LNCaP clone FGC (cell line): ENCODE measurements around the gene KPNA3.
"Not testable (repeated sequence)": the region's sequence is repeated elsewhere in the genome, so short reads cannot be mapped to it uniquely, and the experiment has no call there.

Experiments
- DNase-seq: peaks from one replicate; pipeline ENCODE4 v3.0.0-alpha.2; 2011; ENCODE audit warnings: low read depth
- H3K4me3 ChIP-seq: 2 replicates; pipeline ENCODE4 v1.5.1; 2011; ENCODE audit warnings: mild to moderate bottlenecking, low read depth, low read length, control low read depth
- CTCF ChIP-seq: IDR thresholded peaks from 2 replicates; pipeline ENCODE4 v1.5.1; 2012; ENCODE audit warnings: mild to moderate bottlenecking; ENCODE audit not compliant: control insufficient read depth, insufficient read depth; ENCODE audit errors: extremely low read depth

Gene KPNA3

GRCh38 chr13:49806126-49806536 is 13.6 kb upstream of the KPNA3 start:
- no peak for DNase-seq
- no peak for TF ChIP-seq CTCF
- H3K4me3 ChIP-seq, result no peak overlapping the region

DNA sequence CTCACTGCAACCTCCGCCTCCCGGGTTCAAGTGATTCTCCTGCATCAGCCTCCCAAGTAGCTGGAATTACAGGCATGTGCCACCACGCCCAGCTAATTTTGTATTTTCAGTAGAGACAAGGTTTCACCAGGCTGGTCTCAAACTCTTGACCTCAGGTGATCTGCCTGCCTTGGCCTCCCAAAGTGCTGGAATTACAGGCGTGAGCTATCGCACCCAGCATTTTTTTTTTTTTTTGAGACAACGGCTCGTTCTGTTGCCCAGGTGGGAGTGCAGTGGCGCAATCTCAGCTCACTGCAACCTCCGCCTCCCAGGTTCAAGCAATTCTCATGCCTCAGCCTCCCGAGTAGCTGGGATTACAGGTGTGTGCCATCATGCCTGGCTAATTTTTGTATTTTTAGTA is 10.6 kb upstream of the KPNA3 start:
- not testable (repeated sequence) for DNase-seq, H3K4me3 ChIP-seq

GRCh38 chr13:49802426-49802825 is 9.9 kb upstream of the KPNA3 start:
- DNase-seq, result no peak
- no peak for TF ChIP-seq CTCF
- H3K4me3 ChIP-seq, result no peak overlapping the region

DNA sequence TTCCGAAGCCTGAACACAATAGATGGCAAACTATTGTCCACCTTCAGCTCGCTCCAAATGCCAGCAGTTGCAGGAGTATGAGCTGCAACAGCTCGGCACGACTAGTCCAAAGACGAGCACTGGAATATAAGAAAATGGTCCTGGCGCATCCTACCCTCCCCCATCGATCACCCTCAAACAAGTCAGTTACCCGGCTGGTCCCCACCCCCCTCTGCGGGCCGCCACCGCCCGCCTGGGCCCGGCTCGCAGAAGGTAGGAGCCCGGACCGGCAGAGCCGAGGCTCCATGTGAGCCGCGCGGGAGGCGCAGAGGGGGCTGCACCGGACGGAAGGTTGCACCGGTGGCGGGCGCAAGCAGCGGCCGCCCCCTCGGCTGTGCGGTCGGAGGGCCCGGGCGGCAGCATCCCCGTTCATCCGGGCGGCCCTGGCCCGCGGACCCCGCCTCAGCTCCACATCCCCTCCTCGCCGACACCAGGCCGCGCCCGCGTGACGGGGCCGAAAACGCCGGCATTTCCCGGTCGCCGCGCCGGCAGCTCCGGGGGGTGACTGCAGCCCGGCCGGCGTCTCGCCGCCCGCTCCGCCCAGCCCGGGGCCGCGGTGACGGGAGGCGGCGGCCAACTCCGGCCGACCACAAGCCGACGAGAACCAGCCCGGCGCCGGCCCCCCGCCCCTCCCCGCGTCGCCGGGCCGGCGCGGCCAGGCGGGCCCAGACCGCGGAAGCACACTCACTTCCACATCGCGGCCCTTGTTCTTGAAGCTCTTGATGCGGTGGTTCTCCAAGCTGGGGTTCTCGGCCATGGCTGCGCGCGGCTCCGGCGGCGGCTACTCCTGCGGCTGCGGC is 552 bp downstream of the KPNA3 start:
- peak overlapping the region; percentile 72 for H3K4me3 ChIP-seq
- no peak for DNase-seq
- TF ChIP-seq CTCF, result no peak

- DNase-seq, result peak; percentile 23
- H3K4me3 ChIP-seq, result peak overlapping the region; percentile 72
- TF ChIP-seq CTCF, result peak; percentile 55
Measured at GRCh38 chr13:49791315-49791710, 1.2 kb downstream of the KPNA3 start.

- no peak for DNase-seq
- no peak overlapping the region for H3K4me3 ChIP-seq
- TF ChIP-seq CTCF, result no peak
Measured at GRCh38 chr13:49789968-49790367, 2.5 kb downstream of the KPNA3 start.

DNA sequence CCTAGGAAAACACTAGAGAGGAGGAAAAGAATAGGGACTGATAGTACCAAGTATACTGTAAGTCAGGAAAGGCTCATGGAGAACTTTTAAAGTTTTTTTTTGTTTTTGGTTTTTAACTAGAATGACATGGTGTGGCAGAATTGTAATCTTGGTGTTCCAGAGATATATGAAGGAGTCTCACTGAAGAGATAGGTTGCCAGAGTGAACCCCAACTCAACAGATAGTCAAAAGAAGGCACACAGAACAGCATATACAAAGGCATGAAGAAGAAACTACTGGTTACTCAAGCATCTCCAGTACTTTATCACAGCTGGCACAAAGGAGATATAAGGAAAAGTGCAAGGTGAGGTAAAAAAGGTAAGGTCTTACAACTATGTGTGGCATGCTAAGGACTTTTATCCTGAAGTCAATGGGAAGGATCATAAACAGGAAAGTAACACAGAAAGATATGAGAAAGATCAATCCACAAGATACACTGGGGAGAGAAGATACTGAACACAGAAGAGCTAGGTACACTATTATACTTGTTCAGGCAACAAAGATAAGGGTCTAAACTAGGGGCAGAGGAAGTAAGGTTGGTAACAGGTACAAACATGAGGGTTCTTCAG is 6.0 kb downstream of the KPNA3 start:
- H3K4me3 ChIP-seq, result no peak overlapping the region
- no peak for TF ChIP-seq CTCF
- no peak for DNase-seq
